ENCODE measurements around the gene TRIM7.

DNA sequence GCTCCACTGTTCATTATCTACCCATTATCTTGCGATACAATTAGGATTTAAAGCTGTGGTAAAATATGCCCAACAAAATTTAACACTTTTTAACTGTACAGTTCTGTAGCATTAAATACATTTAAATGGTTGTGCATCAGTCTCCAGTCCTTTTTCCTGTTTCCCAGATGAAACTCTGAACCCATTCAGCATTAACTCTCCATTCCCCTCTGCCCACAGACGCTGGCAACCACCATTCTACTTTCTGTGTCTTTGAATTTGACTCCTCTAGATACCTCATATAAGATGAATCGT, 2.9 kb upstream of the TRIM7 start:
- TF ChIP-seq CTCF (IDR thresholded peaks at IDR 0.05) (no peak), ZFX (IDR thresholded peaks at IDR 0.05; ENCODE audit: borderline replicate concordance) (no peak)
